NCI-H2107 (cell line): ENCODE data around the gene TEKT1.

Experiments used
- DNase-seq: peaks from one replicate; lab custom pipeline; 2025; lab: John Stamatoyannopoulos, UW

The TEKT1 gene

DNA sequence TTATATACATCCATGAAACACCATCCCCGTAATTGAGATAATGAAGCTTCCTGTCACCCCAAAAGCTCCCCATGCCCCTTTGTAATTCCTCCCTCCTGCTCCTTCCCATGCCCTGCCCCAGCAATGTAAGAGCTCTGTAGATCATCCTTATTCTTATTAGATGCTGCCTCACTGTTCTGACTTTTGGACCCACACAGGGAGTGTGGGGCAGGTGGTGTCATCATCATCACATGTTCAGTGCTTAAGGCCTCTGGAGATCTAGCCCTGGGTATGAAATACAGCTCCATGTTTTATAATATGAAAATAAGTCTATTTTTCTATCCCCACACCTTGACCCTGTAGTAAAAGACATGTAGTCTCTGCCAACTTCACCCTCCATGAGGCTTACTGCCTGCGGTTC is 73.8 kb downstream of the TEKT1 start:
- DNase-seq: no peak

DNA sequence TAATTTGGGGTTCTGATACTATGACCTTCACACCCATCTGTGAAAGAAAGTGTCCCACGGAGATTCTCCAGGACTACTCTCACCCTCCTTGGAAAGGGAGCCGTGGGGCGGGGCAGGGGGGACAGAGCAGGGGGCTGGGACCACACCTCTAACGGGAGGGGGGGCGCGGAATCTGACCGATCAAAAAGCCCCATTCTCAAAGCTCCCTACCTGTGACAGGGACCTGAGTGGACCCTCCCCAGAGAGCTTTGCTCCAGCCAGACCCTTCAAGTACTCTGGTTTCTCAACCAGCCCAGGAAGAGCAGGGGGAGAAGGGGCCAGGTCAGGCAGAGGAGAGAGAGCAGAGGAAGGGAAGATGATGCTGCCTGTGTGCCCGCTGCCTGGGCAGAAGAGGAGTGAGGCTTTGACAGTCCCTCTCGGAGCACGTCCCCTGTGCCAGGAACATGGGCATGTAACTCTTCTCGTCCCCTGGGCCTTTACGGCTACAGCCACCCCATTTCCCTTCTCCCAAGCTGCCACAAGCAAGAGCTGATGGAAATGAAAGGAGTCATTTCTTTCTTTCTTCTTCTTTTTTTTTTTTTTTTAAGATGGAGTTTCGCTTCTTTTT is 75.0 kb downstream of the TEKT1 start:
- no peak for DNase-seq

DNA sequence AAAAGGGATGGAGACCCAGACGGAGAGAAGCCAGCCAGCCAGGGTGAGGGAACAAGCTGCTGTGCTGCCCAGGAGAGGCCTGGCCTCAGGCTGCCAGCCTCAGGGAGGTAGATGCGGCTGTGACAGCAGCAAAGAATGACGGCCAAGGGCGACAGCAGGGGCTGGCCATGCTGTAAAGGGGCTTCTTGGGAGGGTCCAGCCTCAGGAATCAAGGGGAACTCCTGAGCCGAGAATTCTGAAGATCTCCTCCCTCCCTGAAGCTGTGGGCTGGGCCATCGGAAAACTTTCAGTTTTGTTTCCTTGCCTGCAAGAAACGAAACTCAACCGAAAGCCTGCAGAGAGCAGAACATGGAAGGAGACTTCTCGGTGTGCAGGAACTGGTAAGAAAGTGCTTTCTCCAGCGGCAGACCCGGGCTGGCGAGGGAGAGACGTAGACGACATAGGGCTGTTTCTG is 75.8 kb downstream of the TEKT1 start, which contains the start of gene XAF1:
XAF1 (plus strand) TSS at position 316 of the 454 bp plus-strand sequence; CDS start at position 349, 33 bp downstream.
- DNase-seq: no peak

- no peak for DNase-seq
Measured at GRCh38 chr17:6755281-6755680, 76.2 kb downstream of the TEKT1 start.

- DNase-seq: no peak
Measured at GRCh38 chr17:6753546-6753945, 78.0 kb downstream of the TEKT1 start.

DNA sequence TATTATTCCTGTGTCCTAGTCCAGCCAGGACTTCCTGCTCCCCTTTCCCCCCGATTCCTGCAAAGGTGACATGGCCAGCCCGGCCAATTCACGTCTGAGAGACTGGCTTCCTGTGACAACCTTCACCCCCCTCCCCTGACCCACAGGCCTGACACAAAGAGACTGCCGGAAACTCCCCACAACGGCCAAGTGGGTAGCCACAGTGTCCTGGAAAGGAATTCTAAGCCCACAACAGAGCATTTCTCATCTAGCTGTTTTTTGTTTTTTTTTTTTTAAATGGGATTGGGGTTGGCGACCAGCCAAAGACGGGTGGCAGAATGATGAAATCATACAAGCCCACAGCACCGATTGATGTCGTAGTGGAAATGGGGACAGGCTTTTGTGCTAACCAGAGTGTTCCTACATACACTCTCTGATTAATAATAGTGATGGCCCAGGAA is 78.5 kb downstream of the TEKT1 start:
- no peak for DNase-seq

DNA sequence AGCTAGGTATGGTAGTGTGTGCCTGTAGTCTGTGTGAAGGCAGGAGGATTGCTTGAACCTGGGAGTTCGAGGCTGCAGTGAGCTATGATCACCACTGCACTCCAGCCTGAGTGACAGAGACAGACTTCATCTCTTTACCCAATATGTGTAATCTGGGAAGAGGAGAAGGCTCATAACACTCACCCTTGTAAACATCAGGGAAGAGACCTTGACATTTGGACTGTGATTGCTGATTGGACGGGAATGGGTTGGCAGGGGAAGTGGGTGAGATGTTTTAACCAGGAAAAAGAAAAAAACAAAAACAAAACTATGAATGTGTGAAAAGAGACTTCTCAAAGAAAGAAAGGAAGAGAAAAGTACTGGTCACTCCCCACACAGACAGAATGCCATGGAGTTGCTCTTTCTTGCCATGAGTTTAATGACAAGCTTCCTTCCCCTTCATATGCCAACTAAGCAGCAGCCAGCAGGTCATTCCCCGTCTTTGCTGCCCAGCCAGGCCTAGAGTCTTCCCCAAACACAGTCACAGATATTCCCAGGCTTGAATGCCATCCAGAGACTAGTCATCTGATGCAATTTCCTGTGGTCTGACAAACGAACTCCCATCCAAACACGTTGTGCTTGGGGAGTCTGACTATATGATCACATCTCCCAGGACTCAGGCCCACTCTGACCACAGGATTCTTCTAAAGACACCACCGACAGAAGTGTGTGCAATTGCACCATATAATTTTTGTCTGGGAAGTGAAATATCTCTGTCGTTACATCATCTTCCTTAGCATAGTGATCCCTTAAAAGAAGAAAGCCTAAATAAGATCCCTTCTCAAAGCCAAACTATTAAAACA is 79.2 kb downstream of the TEKT1 start:
- no peak for DNase-seq

- no peak for DNase-seq
Measured at GRCh38 chr17:6749519-6749918, 82.0 kb downstream of the TEKT1 start.

- DNase-seq: no peak
Measured at GRCh38 chr17:6748617-6749016, 82.9 kb downstream of the TEKT1 start.
